HG02763 (cell line): Measurements from ENCODE around the gene SCYGR6.

ENCODE experiments used
- ATAC-seq: cut with Tn5 transposase; IDR thresholded peaks from one replicate; pipeline ENCODE4 v1.9.1; 2021; ENCODE audit warnings: mild to moderate bottlenecking, moderate library complexity; ENCODE audit not compliant: unreplicated experiment

Gene SCYGR6

GRCh38 chr2:227716501-227716900 is 8.1 kb downstream of the SCYGR6 start:
- no peak for ATAC-seq

GRCh38 chr2:227713291-227713690 is 11.3 kb downstream of the SCYGR6 start:
- no peak for ATAC-seq

GRCh38 chr2:227710986-227711385 is 13.6 kb downstream of the SCYGR6 start:
- ATAC-seq, result no peak

- ATAC-seq, result no peak
Observed at GRCh38 chr2:227707390-227707789, 17.2 kb downstream of the SCYGR6 start.

GRCh38 chr2:227706859-227707258 is 17.7 kb downstream of the SCYGR6 start:
- ATAC-seq, result no peak

- no peak for ATAC-seq
Observed at GRCh38 chr2:227703961-227704360, 20.6 kb downstream of the SCYGR6 start.

- no peak for ATAC-seq
Observed at GRCh38 chr2:227703280-227703732, 21.3 kb downstream of the SCYGR6 start.

- no peak for ATAC-seq
Observed at GRCh38 chr2:227701556-227701955, 23.0 kb downstream of the SCYGR6 start.

- ATAC-seq, result no peak
Observed at GRCh38 chr2:227696990-227697679, 27.4 kb downstream of the SCYGR6 start.

- no peak for ATAC-seq
Observed at GRCh38 chr2:227687189-227687588, 37.4 kb downstream of the SCYGR6 start.

- no peak for ATAC-seq
Observed at GRCh38 chr2:227684258-227684657, 40.3 kb downstream of the SCYGR6 start.

- no peak for ATAC-seq
Observed at GRCh38 chr2:227677928-227678327, 46.6 kb downstream of the SCYGR6 start.

GRCh38 chr2:227674485-227674884 is 50.1 kb downstream of the SCYGR6 start:
- ATAC-seq, result no peak
